Stimulated activated effector memory CD8-positive, alpha-beta T cell treated with anti-CD3 and anti-CD28 coated beads, Interleukin-12 subunit alpha, Interleukin-12 subunit beta, amount 100 ng/mL, for 72 hours (primary cell): Measurements from ENCODE around the gene NT5C2.
"Not testable (repeated sequence)": the region's sequence is repeated elsewhere in the genome, so short reads cannot be mapped to it uniquely, and the experiment has no call there.

ENCODE experiments used
- ATAC-seq: fragments of 150-1000 bp; cut with Tn5 transposase; 2 replicates; pipeline ENCODE4 v1.10.0; 2021
- DNase-seq, 2 donors: peaks; one replicate each; pipeline ENCODE4 v3.0.0; 2021 to 2022; ENCODE audit warnings: low spot score in 2 of 2
- H3K27ac Mint-ChIP-seq: one replicate; pipeline ENCODE4 v1.8.0; 2022; ENCODE audit warnings: mild to moderate bottlenecking, mixed read lengths
- H3K36me3 Mint-ChIP-seq: one replicate; pipeline ENCODE4 v1.8.0; 2022; ENCODE audit warnings: mild to moderate bottlenecking, mixed read lengths
- H3K4me1 Mint-ChIP-seq: one replicate; pipeline ENCODE4 v1.8.0; 2022; ENCODE audit warnings: mixed read lengths
- H3K4me3 Mint-ChIP-seq: one replicate; pipeline ENCODE4 v1.8.0; 2022; ENCODE audit warnings: mild to moderate bottlenecking, mixed read lengths
- H3K9me3 Mint-ChIP-seq: one replicate; pipeline ENCODE4 v1.8.0; 2022; ENCODE audit warnings: mixed read lengths

The NT5C2 gene

GRCh38 chr10:103154521-103155299 lies 38.4 kb downstream of the NT5C2 start:
- Mint-ChIP-seq H3K36me3 (peaks cover 40% of the 10 kb centered on the region), H3K4me3 (no peak overlapping the region), H3K4me1 (peaks cover 10% of the 10 kb centered on the region), H3K9me3 (no peaks in the 10 kb centered on the region), H3K27ac (no peak overlapping the region)
- no peak for DNase-seq
- no peak for ATAC-seq

- ATAC-seq (no peak), DNase-seq (no peak)
- no peak overlapping the region for H3K4me3 Mint-ChIP-seq
- H3K27ac Mint-ChIP-seq: no peak overlapping the region
- H3K9me3 Mint-ChIP-seq: no peaks in the 10 kb centered on the region
- peaks cover 40% of the 10 kb centered on the region for H3K36me3 Mint-ChIP-seq
- H3K4me1 Mint-ChIP-seq: peaks cover 10% of the 10 kb centered on the region
Observed at GRCh38 chr10:103153302-103154197, 39.5 kb downstream of the NT5C2 start.

- Mint-ChIP-seq H3K36me3 (peaks cover 28% of the 10 kb centered on the region), H3K9me3 (no peaks in the 10 kb centered on the region), H3K27ac (no peak overlapping the region), H3K4me1 (peaks cover 1% of the 10 kb centered on the region), H3K4me3 (no peak overlapping the region)
- DNase-seq (no peak), ATAC-seq (no peak)
Observed at GRCh38 chr10:103149991-103150622, 43.0 kb downstream of the NT5C2 start.

- Mint-ChIP-seq H3K9me3 (no peaks in the 10 kb centered on the region), H3K36me3 (peaks cover 27% of the 10 kb centered on the region), H3K27ac (no peak overlapping the region), H3K4me1 (peaks cover 7% of the 10 kb centered on the region), H3K4me3 (no peak overlapping the region)
- ATAC-seq (no peak), DNase-seq (no peak)
Observed at GRCh38 chr10:103147645-103148044, 45.4 kb downstream of the NT5C2 start.

- Mint-ChIP-seq H3K9me3 (no peaks in the 10 kb centered on the region), H3K4me1 (peaks cover 7% of the 10 kb centered on the region), H3K27ac (no peak overlapping the region), H3K4me3 (no peak overlapping the region), H3K36me3 (peaks cover 36% of the 10 kb centered on the region)
- DNase-seq: no peak
- ATAC-seq: no peak
Observed at GRCh38 chr10:103145860-103146466, 47.1 kb downstream of the NT5C2 start.

GRCh38 chr10:103145046-103145445 lies 48.0 kb downstream of the NT5C2 start:
- no peaks in the 10 kb centered on the region for H3K9me3 Mint-ChIP-seq
- no peak overlapping the region for H3K27ac Mint-ChIP-seq
- peaks cover 40% of the 10 kb centered on the region for H3K36me3 Mint-ChIP-seq
- DNase-seq (no peak), ATAC-seq (no peak)
- no peak overlapping the region for H3K4me3 Mint-ChIP-seq
- peaks cover 11% of the 10 kb centered on the region for H3K4me1 Mint-ChIP-seq

GRCh38 chr10:103144041-103144440 lies 49.0 kb downstream of the NT5C2 start:
- H3K9me3 Mint-ChIP-seq: no peaks in the 10 kb centered on the region
- H3K27ac Mint-ChIP-seq: no peak overlapping the region
- H3K4me1 Mint-ChIP-seq: peaks cover 14% of the 10 kb centered on the region
- no peak overlapping the region for H3K4me3 Mint-ChIP-seq
- no peak for ATAC-seq
- H3K36me3 Mint-ChIP-seq: peaks cover 40% of the 10 kb centered on the region
- no peak for DNase-seq

- not testable (repeated sequence) for DNase-seq
- H3K36me3 Mint-ChIP-seq: peaks cover 40% of the 10 kb centered on the region
Observed at GRCh38 chr10:103143641-103144040, 49.4 kb downstream of the NT5C2 start.

GRCh38 chr10:103141950-103142349 lies 51.1 kb downstream of the NT5C2 start:
- Mint-ChIP-seq H3K4me1 (peaks cover 14% of the 10 kb centered on the region), H3K27ac (no peak overlapping the region), H3K36me3 (peaks cover 44% of the 10 kb centered on the region), H3K9me3 (no peaks in the 10 kb centered on the region), H3K4me3 (no peak overlapping the region)
- ATAC-seq: no peak
- DNase-seq: no peak

More at GRCh38 chr10:103143641-103144040, 49.4 kb downstream of the NT5C2 start:
- H3K4me3 Mint-ChIP-seq, H3K27ac Mint-ChIP-seq, H3K9me3 Mint-ChIP-seq, ATAC-seq: not testable (repeated sequence)
- peaks cover 14% of the 10 kb centered on the region for H3K4me1 Mint-ChIP-seq

GRCh38 chr10:103140469-103140868 lies 52.6 kb downstream of the NT5C2 start:
- Mint-ChIP-seq H3K4me1 (peaks cover 15% of the 10 kb centered on the region), H3K27ac (no peak overlapping the region), H3K36me3 (peaks cover 55% of the 10 kb centered on the region), H3K4me3 (no peak overlapping the region), H3K9me3 (no peaks in the 10 kb centered on the region)
- no peak for ATAC-seq
- no peak for DNase-seq

- no peak overlapping the region for H3K4me3 Mint-ChIP-seq
- peaks cover 61% of the 10 kb centered on the region for H3K36me3 Mint-ChIP-seq
- no peak overlapping the region for H3K27ac Mint-ChIP-seq
- no peak for ATAC-seq
- no peak for DNase-seq
- no peaks in the 10 kb centered on the region for H3K9me3 Mint-ChIP-seq
- peaks cover 18% of the 10 kb centered on the region for H3K4me1 Mint-ChIP-seq
Observed at GRCh38 chr10:103139803-103140202, 53.3 kb downstream of the NT5C2 start.

GRCh38 chr10:103135168-103135567 lies 57.9 kb downstream of the NT5C2 start:
- not testable (repeated sequence) for ATAC-seq, H3K9me3 Mint-ChIP-seq, DNase-seq, H3K4me3 Mint-ChIP-seq
- Mint-ChIP-seq H3K27ac (peak overlapping the region; percentile 40), H3K36me3 (peaks cover 56% of the 10 kb centered on the region), H3K4me1 (peaks cover 14% of the 10 kb centered on the region)

GRCh38 chr10:103130910-103131309 lies 62.2 kb downstream of the NT5C2 start:
- ATAC-seq (no peak), DNase-seq (no peak)
- Mint-ChIP-seq H3K36me3 (peaks cover 35% of the 10 kb centered on the region), H3K4me3 (no peak overlapping the region), H3K4me1 (peaks cover 13% of the 10 kb centered on the region), H3K27ac (peak overlapping the region; percentile 6), H3K9me3 (no peaks in the 10 kb centered on the region)

GRCh38 chr10:103130180-103130579 lies 62.9 kb downstream of the NT5C2 start:
- not testable (repeated sequence) for H3K9me3 Mint-ChIP-seq, H3K27ac Mint-ChIP-seq, H3K4me3 Mint-ChIP-seq, ATAC-seq, DNase-seq
- H3K4me1 Mint-ChIP-seq: peaks cover 13% of the 10 kb centered on the region
- H3K36me3 Mint-ChIP-seq: peaks cover 36% of the 10 kb centered on the region

- no peaks in the 10 kb centered on the region for H3K9me3 Mint-ChIP-seq
Observed at GRCh38 chr10:103127241-103127640, 65.8 kb downstream of the NT5C2 start.

More at GRCh38 chr10:103127241-103127640, 65.8 kb downstream of the NT5C2 start:
- ATAC-seq (no peak), DNase-seq (no peak)
- peaks cover 14% of the 10 kb centered on the region for H3K4me1 Mint-ChIP-seq
- H3K4me3 Mint-ChIP-seq: no peak overlapping the region
- H3K27ac Mint-ChIP-seq: peak overlapping the region; percentile 45
- H3K36me3 Mint-ChIP-seq: peaks cover 47% of the 10 kb centered on the region
